GM19468 (cell line): ENCODE data around the gene CNEP1R1.
A peak's percentile ranks its signal among the peaks of the same experiment; 100 is the strongest.

Source experiments
- ATAC-seq: cut with Tn5 transposase; IDR thresholded peaks from one replicate; pipeline ENCODE4 v1.9.1; 2021; ENCODE audit warnings: mild to moderate bottlenecking, moderate library complexity, moderate number of reproducible peaks; ENCODE audit not compliant: unreplicated experiment; ENCODE audit errors: extremely low read depth

The CNEP1R1 gene, protein sequence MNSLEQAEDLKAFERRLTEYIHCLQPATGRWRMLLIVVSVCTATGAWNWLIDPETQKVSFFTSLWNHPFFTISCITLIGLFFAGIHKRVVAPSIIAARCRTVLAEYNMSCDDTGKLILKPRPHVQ

GRCh38 chr16:50024684-50025536, at the start of gene CNEP1R1:
Gene CNEP1R1, plus strand, starts transcription at chr16:50025225. Its CDS starts 91 bp downstream, at chr16:50025316.
- ATAC-seq: peak; percentile 99

- no peak for ATAC-seq
Measured at GRCh38 chr16:49977427-49977826, 47.6 kb upstream of the CNEP1R1 start.

GRCh38 chr16:49978569-49979326, 46.3 kb upstream of the CNEP1R1 start:
- ATAC-seq: no peak

GRCh38 chr16:49980166-49980565, 44.9 kb upstream of the CNEP1R1 start:
- ATAC-seq: no peak

DNA sequence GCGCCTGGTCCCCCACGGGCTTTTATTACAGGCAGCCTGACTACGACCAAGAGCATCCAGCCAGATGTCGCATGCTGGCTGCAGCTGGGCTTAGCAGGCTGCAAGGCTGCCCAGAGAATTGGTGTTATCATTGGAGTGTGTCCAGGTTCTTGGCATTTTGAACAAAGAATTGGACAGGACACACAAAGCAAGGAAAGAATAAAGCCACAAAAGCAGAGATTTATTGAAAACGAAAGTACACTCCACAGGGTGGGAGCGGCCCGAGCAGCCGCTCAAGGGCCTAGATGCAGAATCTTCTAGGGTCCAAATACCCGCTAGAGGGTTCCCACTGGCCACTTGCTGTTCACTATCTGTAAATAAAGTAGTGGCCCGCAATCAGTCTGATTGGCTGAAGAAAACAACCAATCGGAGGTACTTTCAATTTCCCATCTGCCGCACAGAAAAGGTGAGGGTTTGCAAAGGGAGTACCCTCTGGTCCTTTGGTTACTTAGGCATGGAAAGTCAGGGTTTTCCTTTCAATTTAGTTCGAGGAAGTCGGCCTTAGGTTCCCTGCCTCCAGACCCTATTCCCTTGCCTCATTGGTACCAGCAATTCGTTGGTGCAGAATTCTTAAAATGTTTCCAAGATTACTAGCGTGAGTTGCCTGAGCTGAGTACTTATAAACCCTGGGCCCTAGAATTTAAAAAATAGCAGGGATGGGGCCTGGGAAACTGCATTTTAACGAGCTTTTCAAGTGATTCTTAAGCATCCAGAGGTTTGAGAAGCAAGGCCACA, 38.5 kb upstream of the CNEP1R1 start:
- no peak for ATAC-seq

GRCh38 chr16:49987381-49987780, 37.6 kb upstream of the CNEP1R1 start:
- ATAC-seq: no peak

DNA sequence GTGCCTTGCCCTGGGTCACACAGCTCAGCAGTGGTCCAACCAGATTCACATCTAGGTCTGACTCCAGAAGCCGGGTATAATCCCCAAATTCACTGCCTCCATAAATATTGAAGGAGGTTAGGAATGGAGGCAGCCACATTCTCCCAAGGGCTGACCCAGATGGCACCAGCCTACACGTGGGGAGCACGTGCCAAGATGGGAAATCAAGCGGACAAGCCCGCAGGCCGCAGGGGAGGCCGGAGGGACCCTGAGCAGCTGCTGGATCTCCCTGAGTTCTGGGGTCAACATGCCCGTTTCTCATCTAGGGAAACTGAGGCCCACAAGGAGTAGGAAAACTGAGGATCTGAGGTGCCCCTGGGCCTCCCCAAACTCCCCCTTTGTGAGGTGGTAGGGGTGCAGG, 32.2 kb upstream of the CNEP1R1 start:
- no peak for ATAC-seq

DNA sequence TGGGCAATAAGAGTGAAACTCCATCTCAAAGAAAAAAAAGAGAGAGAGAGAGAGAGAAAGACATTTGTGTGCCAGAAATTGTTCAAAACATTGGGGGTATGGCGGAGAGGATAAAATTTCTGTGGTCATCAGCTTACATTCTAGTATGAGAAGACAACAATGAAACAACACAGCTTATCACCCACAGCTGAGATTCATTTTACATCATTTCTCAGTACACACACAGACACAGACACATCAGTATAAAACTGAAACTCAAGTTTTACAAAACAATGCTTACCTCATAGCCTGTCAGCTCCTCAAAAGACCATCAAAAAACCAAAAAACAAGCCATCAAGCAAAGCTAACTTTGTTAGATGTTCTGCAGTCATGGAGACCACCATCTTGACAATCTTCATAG, 31.4 kb upstream of the CNEP1R1 start:
- no peak for ATAC-seq

GRCh38 chr16:49994006-49994405, 31.0 kb upstream of the CNEP1R1 start:
- ATAC-seq: no peak

DNA sequence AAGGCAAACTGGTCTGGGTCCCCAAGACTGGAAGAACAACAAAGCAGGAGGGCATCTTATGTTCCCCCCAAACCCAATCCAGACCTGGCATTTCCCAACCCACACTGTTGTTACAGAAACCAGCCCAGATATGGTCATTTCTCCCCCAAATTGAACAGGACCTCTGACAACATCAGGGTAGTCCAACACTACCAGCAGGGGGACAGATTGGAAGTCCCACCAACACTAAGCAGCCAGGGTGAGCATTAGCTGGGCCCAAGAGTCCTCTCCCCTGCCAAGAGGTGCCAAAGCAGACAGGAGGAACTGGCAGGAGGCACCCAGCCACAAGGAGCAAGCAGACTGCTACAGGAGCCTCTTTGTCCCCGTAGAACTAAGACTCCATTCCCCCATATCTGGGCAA, 29.3 kb upstream of the CNEP1R1 start:
- ATAC-seq: no peak

GRCh38 chr16:49997721-49998251, 27.2 kb upstream of the CNEP1R1 start:
- ATAC-seq: no peak

GRCh38 chr16:49998991-49999390, 26.0 kb upstream of the CNEP1R1 start:
- ATAC-seq: no peak

DNA sequence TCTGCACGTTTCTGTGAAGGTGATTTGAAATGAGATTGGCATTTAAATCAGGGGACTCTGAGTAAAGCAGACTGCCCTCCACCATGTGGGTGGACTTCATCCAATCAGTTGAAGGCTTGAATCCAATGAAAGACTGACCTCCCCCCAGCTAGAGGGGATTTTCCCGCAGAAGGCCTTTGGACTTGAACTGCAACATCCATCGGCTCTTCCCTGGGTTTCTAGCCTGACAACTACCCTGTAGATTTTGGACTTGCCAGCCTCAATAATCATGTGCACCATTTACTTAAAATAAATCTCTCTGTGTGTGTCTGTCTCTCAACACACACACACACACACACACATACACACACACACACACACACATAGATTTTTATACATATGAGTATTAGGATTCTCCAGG, 23.9 kb upstream of the CNEP1R1 start:
- ATAC-seq: no peak

DNA sequence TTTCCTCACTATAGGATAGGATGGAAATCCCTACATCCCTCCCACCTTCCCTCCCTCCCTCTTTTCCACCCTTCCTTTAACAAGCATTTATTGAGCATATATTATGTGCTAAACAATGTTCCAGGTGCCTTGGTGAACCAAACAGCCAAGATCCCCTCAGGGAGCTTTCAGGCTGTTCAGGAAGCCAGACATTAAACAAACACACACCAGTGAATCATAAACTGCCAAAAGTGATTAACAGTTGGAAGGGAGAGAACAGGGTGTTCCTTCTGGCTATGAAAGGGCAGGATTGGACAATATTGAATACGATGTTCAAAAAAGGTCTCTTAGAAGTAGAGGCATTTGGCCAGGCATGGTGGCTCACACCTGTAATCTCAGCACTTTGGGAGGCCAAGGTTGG, 22.8 kb upstream of the CNEP1R1 start:
- ATAC-seq: no peak

DNA sequence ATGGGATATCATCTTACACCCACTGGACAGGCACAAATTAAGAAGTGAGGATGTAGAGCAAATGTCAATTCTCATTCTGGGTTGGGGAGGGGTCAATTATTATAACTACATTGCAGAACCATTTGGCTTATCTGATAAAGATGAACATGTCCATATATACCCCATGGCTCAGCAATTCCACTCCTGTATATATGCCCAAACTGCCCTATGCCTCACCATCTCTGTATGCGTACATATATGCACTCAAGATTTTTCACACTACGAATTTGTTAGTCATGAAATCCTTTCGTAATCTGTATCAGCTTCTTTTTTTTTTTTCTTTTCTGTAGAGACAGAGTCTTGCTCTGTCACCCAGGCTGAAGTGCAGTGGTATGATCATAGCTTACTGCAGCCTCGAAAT, 20.8 kb upstream of the CNEP1R1 start:
- no peak for ATAC-seq

GRCh38 chr16:50006964-50007363, 18.1 kb upstream of the CNEP1R1 start:
- ATAC-seq: no peak

DNA sequence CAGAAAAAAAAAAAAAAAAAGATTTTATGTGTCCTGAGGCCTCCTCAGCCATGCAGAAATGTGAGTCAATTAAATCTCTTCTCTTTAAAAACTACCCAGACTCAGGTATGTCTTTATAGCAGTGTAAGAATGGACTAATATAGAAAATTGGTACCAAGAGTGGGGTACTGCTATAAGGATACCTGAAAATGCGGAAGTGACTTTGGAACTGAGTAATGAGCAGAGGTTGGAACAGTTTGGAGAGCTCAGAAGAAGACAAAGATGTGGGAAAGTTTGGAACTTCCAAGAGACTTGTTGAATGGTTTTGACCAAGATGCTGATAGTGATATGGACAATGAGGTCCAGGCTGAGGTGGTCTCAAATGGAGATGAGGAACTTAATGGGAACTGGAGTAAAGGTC, 17.3 kb upstream of the CNEP1R1 start:
- no peak for ATAC-seq

DNA sequence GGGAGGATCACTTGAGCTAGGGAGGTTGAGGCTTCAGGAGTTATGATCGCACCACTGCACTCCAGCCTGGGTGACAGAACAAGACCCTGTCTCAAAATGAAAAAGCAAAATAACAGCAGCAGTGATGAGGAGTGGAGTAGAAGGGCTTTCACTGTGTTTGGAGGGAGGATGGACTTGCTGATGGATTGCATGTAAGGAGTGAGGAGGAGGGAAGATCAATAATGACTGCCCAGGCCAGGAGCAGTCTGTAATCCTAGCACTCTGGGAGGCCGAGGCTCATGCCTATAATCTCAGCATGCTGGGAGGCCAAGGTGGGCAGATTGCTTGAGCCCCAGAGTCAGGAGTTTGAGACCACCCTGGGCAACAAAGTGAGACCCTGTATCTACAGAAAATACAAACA, 14.8 kb upstream of the CNEP1R1 start:
- no peak for ATAC-seq

DNA sequence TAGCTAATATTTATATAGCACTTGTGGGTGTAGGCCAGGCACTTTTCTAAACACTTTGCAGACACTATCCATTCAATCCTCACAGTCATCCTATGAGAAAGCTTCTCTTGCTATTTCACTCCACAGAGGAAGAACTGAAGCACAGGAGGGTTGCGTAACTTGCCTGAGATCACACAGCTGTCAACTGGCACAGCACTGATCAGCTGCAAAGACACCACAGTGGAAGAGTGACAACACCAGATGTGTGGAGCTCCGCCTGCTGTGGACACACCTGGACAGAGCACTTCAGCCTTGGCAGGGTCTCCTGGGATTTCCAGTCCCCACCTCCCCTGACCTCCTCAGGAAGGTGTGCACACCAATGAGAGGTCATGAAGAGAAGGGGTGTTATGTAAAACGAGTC, 13.3 kb upstream of the CNEP1R1 start:
- ATAC-seq: no peak

GRCh38 chr16:50012182-50012581, 12.8 kb upstream of the CNEP1R1 start:
- no peak for ATAC-seq
